ENCODE results near the gene TBC1D7.
"Not testable (repeated sequence)": the region's sequence is repeated elsewhere in the genome, so short reads cannot be mapped to it uniquely, and the experiment has no call there.

TBC1D7 gene

DNA sequence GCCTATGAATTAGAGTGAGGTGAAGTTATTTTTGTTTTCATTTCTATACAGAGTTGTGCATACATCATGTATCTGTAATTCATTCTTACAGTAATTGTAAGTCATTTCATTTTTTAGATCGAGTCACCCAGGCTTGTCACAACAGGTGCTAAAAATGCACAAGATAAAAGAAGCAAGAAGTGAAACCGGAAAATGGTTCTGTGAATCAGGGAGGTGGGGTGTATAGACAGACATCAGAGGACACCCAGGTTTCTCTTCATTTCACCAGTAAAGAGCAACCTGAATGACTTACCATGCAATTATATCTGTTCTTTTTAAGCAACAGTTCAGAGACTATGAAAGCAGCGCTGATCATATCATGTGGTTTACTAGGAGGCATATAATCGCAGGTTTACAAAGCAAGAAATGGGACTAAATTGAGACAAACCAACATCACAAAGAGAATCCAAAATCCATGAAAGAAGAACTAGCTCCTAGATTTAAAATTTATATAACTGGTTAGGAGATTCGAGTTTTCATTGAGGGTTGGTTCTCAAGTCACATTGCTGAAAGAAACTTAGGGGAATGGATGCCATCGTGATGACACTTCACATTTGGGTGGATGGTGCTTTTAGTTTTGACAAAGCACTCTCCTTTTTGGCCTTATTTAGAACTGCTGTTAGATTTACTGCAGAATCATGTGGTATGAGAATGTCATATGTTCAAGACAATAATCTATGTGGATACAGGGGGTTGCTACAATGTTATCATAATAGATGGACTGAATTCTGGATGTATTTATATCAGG lies 27.9 kb upstream of the TBC1D7 start:
- DNase-seq (ENCODE audit: low read depth in 2 of 2) = no peak

DNA sequence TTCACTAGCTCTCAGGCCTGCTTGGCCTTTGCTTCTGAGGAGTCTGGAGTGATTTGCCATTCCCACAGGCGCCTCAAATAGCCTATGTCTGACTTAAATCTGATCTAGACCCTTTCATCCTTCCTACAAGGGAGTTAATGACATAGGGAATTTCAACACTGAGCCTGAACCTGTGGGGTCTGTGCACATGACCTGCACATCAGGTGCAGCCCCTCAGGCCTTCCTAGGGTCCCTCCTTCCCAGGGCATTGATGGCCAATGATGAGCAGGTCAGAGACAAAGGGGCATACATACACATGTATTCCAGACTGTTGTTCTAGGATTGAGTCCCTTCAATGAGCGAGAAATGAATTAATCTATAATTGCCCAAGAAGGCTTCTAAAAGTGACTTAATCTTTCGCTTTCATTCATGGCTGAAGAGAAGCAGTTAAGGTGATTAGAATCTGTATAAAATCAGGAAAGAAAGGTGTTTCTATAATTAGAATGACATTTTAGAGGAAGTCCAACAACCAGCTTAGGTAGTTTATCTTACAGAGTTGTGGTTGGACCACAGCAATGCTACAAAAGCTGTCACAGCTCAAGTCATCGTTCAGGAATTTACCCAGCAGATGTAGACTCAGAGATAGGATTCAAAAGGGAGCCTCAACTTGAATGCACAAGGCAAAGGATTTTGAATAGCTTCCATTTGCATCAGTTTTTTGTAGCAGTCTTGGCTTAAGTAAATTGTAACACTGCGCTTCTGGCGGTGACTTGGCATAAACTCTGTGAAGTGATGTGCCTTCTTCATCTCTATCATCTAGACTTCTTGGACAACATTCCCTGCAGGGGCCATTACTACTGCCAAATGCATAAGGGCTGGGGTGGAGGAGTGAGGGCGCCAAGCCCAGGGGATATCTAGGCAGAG lies 27.0 kb upstream of the TBC1D7 start:
- no peak for DNase-seq (ENCODE audit: low read depth in 2 of 2)

GRCh38 chr6:13354331-13355042 lies 26.1 kb upstream of the TBC1D7 start:
- DNase-seq (ENCODE audit: low read depth in 2 of 2) = no peak

- DNase-seq (ENCODE audit: low read depth in 2 of 2) = no peak
These were observed 23.8 kb upstream of the TBC1D7 start for GRCh38 chr6:13352165-13352564.

DNA sequence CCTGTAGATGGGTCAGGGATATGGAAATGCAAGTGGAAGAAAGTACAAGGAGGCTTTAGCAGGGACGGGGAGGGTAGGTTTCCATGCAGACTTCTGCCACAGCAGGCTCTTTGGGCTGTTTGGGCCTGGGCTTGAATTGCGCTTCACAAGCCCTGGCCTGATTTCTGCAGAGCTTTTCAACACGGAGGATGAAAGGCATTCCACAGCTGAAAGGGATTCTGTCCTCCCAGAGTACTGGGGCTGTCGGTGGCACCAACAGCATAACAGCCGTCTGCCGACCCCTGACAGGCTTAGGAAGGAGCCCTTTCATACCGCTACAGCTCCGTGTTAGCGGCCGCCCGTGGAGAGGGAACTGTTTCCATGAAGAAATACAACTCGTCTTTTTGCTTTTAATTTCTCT lies 22.9 kb upstream of the TBC1D7 start:
- DNase-seq (ENCODE audit: low read depth in 2 of 2) = no peak

DNA sequence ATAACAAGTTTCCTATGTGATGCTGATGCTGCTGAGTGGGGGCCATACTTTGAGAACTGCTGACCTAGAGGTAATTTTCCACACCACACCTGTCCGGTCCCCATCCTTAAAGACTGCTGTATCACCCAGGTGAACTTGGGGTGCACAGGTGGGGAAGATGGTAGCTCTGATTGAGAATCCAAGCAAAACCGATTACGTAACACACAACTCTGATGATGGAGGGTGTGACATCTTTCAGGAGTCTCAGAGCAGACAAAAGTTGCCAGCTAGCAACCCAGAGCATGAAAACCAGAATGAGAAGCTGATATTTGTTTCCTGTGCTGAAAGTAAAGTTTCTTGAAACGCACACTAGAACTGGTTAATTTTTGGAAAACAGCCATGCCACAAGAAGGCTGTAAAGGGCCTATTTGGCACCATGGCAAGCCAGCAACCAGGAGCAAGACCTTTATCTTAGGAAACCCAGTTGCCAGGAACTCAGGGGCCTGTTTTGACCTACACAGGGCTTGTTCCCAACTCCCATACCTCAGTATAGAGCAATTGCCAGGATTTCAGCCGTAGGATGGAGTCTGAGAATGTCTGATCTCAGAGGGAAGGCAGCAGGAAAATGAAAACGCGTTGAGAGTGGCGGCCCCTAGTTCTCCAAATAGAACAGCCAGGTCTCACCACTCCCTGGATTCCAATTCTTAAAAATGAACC lies 21.6 kb upstream of the TBC1D7 start:
- no peak for DNase-seq (ENCODE audit: low read depth in 2 of 2)

- DNase-seq (ENCODE audit: low read depth in 2 of 2) = no peak
These were observed 20.2 kb upstream of the TBC1D7 start for GRCh38 chr6:13348334-13349113.

DNA sequence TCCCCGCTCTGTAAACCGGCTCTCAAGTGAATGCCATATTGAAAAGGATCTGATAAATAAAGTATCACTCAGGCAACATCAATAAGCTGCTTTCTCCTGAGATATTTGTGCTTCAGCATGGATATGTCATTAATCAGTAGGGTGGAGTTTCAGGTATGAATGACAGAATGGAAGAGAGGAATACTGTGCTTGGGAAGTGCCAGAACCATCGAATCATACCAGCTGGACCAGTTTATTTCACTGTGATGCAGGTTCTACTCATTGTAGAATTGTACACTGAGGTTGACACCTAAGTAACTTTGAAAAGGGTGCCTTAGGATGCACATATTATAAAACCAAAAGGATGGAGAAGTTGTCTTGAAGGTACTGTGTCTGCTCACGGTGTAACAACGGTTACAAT lies 17.9 kb upstream of the TBC1D7 start:
- DNase-seq (ENCODE audit: low read depth in 2 of 2) = no peak

GRCh38 chr6:13342414-13343019 lies 14.2 kb upstream of the TBC1D7 start:
- no peak for DNase-seq (ENCODE audit: low read depth in 2 of 2)

DNA sequence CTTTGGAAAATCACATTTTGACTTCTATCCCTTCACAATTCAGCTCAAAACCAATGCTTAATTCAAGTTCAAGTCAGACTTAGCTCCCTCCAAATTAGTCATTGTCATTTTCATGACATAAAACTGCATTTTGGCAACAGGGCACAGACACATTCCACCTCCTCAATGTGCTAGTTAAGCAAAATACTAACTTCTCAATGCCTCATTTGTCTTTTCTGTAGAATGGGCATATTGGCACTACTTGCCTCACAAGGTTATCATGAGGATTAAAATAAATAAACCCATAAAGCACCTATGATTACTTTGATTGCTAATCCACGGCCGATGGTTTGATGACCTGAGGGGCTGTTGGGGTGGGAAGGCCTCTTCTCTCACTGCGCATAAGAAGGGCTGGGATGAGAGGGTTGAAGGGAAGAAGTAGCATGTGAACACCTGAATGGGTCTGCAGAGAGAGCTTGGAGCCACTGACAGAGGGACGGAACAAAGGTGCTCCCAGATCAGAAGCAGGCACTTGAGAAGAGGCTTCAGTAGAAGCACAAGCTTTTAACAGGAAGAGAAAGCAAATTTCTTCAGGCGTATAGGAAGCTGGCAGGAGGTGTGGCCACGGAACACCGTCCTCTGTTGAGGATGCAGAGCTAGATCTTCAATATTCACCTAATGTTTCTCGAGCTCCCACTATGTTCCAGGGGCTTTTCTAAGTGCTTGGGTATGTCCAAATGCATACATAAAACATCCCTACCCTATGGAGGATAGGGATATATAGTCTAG lies 11.7 kb upstream of the TBC1D7 start:
- DNase-seq (ENCODE audit: low read depth in 2 of 2) = no peak

DNA sequence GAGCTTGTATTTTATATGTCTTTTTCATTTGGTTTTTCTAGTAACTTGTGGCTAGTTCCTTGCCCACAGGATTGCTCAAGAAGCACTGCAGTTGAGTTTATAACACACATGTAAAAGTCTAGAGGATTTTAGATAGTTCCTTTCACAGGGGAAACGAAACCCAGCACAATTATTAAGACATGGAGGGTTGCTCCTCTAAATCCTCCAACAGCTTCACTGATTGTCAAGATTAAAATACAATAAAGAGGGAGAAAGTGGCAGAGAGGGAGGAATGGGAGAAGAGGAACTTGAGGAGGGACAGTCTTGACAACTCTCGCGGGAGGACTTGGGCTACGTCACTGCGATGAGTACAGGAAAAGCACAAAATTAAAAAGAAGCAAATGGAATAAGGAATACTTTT lies 9.7 kb upstream of the TBC1D7 start:
- no peak for DNase-seq (ENCODE audit: low read depth in 2 of 2)

DNA sequence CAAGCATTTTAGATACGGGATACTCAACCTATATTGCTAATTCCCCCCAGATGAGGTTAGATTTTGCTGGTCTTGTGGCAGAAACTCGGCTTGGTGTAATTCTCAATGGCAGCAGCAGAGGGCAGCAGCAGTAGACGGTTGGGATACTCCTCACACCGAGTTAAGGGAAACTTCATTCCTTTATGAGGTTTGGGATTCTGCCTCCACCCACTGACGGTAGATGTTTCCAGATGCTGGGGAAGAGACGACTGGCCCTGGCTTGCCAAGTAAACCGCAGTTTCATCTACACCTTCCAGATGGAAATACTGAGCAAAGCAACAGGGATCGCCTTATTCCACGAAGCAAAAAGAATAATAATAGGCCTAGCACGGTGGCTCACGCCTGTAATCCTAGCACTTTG lies 8.2 kb upstream of the TBC1D7 start:
- peak; percentile 40 to 77 for DNase-seq (ENCODE audit: low read depth in 2 of 2)

- DNase-seq (ENCODE audit: low read depth in 2 of 2) = no peak
These were observed 6.6 kb upstream of the TBC1D7 start for GRCh38 chr6:13334953-13335352.

- no peak for DNase-seq (ENCODE audit: low read depth in 2 of 2)
These were observed 4.0 kb upstream of the TBC1D7 start for GRCh38 chr6:13332349-13332706.

DNA sequence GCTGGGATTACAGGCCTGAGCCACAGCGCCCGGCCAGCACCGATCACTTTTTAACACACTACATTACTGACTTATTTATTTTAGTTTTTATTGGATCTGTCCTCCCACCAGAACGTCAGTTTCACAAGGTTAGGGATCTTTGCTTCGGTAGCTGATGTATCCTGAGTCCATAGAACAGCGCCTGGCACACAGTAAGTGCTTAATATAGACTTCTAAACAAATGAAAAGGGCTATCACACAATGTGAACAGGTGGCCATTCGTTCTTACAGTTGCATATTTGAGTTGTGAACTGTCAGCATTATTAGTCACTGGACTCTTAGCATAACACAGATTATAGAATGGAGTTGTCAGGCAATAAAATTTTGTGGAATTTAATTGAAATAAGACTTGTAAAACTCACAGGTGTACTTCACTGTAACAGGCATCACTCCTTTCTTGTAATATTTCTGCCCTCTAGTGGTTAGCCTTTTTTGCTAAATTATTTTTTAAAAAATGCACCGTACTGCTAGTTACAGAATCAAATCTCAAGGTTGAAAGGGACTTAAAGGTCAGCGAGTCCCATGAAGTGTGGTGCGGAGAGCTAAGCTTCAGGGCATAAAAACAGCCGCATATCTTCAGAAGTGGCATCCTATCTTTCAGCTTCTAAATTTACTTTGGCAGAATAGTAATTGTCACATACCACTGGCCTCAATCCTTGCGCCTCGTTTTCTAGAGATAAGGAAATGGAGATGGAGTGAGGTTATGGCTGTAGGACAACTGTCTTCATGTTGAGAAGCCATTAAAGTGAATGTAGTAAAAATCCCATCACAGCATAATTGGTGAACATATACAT lies 3.4 kb upstream of the TBC1D7 start:
- no peak for DNase-seq (ENCODE audit: low read depth in 2 of 2)

GRCh38 chr6:13328875-13329183 lies 492 bp upstream of the TBC1D7 start:
- no peak for DNase-seq (ENCODE audit: low read depth in 2 of 2)

GRCh38 chr6:13327691-13328075 lies 654 bp downstream of the TBC1D7 start:
- DNase-seq (ENCODE audit: low read depth in 2 of 2) = no peak

DNA sequence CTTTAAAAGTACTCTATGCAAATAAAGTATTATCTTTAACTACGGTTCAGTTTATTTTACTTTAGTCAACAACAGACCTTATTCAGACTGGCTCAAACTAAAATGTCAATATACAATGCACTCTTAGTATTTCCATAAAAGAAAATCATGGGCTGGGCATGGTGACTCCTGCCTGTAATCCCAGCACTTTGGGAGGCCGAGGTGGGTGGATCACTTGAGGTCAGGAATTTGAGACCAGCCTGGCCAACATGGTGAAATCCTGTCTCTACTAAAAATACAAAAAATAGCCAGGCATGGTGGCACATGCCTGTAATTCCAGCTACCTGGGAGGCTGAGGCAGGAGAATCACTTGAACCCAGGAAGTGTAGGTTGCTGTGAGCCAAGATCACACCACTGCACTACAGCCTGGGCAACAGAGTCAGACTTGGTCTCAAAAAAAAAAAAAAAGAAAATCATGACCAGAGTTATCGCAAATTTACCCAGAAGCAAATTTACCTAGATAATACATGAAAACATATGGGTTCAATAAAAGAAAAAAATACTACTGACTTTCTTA lies 2.2 kb downstream of the TBC1D7 start:
- not testable (repeated sequence) for DNase-seq (ENCODE audit: low read depth in 2 of 2)
